A549 (cell line): ENCODE data around the gene TMEM54. TPM values are rescaled to one million over a fixed set of nuclear protein-coding genes. Genes with fewer than 3 reads are reported as not detected.

Experiments used
- ATAC-seq, 2 experiments: fragments of 200-7000 bp in 1 of 2; fragments of >200 bp in 1 of 2; cut with Nextera tagmentation in 1 of 2; cut with Tn5 transposase in 1 of 2; 3 replicates each; pipeline versions ENCODE4 v1.8.0 to v1.9.1; 2018 to 2020; ENCODE audit warnings: mild to moderate bottlenecking in 1 of 2, moderate library complexity in 1 of 2
- CTCF ChIA-PET: fragments of 300-600 bp; sonication (Branson Sonifier 250); formaldehyde crosslinking; extraction: SDS; loops from one replicate; lab custom pipeline; 2021; ENCODE audit warnings: antibody characterized with exemption, inconsistent platforms; lab: Yijun Ruan, JAX
- POLR2A ChIA-PET: fragments of 350-600 bp; formaldehyde crosslinking; extraction: SDS; loops from one replicate; lab custom pipeline; 2021; ENCODE audit warnings: antibody characterized with exemption, inconsistent platforms; lab: Yijun Ruan, JAX
- DNase-seq, 2 experiments: peaks; one replicate each; pipeline versions ENCODE4 v3.0.0 to v3.0.0-alpha.2; 2011 to 2016; ENCODE audit warnings: low read depth in 1 of 2, low spot score in 1 of 2
- FAIRE-seq: peaks from 2 replicates; lab custom pipeline; 2011; peaks lifted over from hg19 to GRCh38; lab: Jason Lieb, UNC
- H3K27ac ChIP-seq, 2 experiments: fragments of >200 bp; sonication (Bioruptor Twin); formaldehyde crosslinking; 3 replicates each; pipeline ENCODE4 v1.5.1; 2016 to 2017
- H3K4me1 ChIP-seq: fragments of >200 bp; sonication (Bioruptor Twin); formaldehyde crosslinking; 3 replicates; pipeline ENCODE4 v1.6.1; 2016
- H3K4me2 ChIP-seq: fragments of >200 bp; sonication (Bioruptor Twin); formaldehyde crosslinking; 3 replicates; pipeline ENCODE4 v1.6.1; 2016
- H3K4me3 ChIP-seq: fragments of >200 bp; sonication (Bioruptor Twin); formaldehyde crosslinking; 3 replicates; pipeline ENCODE4 v1.5.1; 2016
- H3K9me3 ChIP-seq: fragments of >200 bp; sonication (Bioruptor Twin); formaldehyde crosslinking; 3 replicates; pipeline ENCODE4 v1.6.1; 2016
- CBX2 ChIP-seq: fragments of 200-600 bp; sonication (generic); IDR thresholded peaks from 2 replicates; pipeline ENCODE4 v1.6.1; 2016; ENCODE audit warnings: low read depth, mild to moderate bottlenecking, borderline replicate concordance
- CHD2 ChIP-seq: fragments of 150-350 bp; IDR thresholded peaks from 2 replicates; pipeline ENCODE4 v1.6.1; 2014; ENCODE audit warnings: low read length; ENCODE audit not compliant: partially characterized antibody
- ESRRA ChIP-seq: fragments of 150-350 bp; IDR thresholded peaks from 2 replicates; pipeline ENCODE4 v1.6.1; 2014; ENCODE audit warnings: mild to moderate bottlenecking, low read length, borderline replicate concordance
- FOSB ChIP-seq: fragments of 250-450 bp; sonication (Bioruptor Pico); IDR thresholded peaks from 2 replicates; pipeline ENCODE4 v1.5.0; 2020; ENCODE audit warnings: mild to moderate bottlenecking, moderate library complexity
- FOXS1 ChIP-seq: fragments of 250-450 bp; sonication (Bioruptor Pico); IDR thresholded peaks from 2 replicates; pipeline ENCODE4 v1.5.0; 2020; ENCODE audit warnings: mild to moderate bottlenecking, moderate library complexity
- GATA3 ChIP-seq: IDR thresholded peaks from 2 replicates; pipeline ENCODE4 v1.6.1; 2012; ENCODE audit warnings: borderline replicate concordance
- HDAC2 ChIP-seq: fragments of 200-600 bp; sonication (generic); IDR thresholded peaks from 2 replicates; pipeline ENCODE4 v1.6.1; 2016
- HES2 ChIP-seq: fragments of >200 bp; sonication (Bioruptor Twin); formaldehyde crosslinking; IDR thresholded peaks from 2 replicates; pipeline ENCODE4 v1.6.1; 2016
- HOXA7 ChIP-seq: fragments of 250-450 bp; sonication (Bioruptor Pico); IDR thresholded peaks from 2 replicates; pipeline ENCODE4 v1.5.0; 2020; ENCODE audit warnings: mild to moderate bottlenecking, moderate library complexity
- HOXB13 ChIP-seq: fragments of 250-450 bp; sonication (Bioruptor Pico); IDR thresholded peaks from 2 replicates; pipeline ENCODE4 v1.5.0; 2020; ENCODE audit warnings: low read depth, mild to moderate bottlenecking, moderate library complexity
- JUN ChIP-seq, 2 experiments: fragments of >200 bp; sonication (Bioruptor Twin); formaldehyde crosslinking; IDR thresholded peaks; 2 replicates in 1 of 2; 3 replicates in 1 of 2; pipeline ENCODE4 v1.6.1; 2016 to 2017
- KDM5A ChIP-seq: fragments of 200-600 bp; sonication (generic); IDR thresholded peaks from 2 replicates; pipeline ENCODE4 v1.6.1; 2016; ENCODE audit warnings: antibody characterized with exemption, mild to moderate bottlenecking
- MAFK ChIP-seq: fragments of 450-650 bp; IDR thresholded peaks from 2 replicates; pipeline ENCODE4 v1.6.1; 2014; ENCODE audit not compliant: partially characterized antibody
- MYC ChIP-seq: IDR thresholded peaks from 2 replicates; pipeline ENCODE4 v1.6.1; 2012; ENCODE audit warnings: mild to moderate bottlenecking, inconsistent platforms, low read length, improper control_type of control experiment, borderline replicate concordance
- NPAS2 ChIP-seq: fragments of 250-450 bp; sonication (Bioruptor Pico); IDR thresholded peaks from 2 replicates; pipeline ENCODE4 v1.8.0; 2022; ENCODE audit warnings: mild to moderate bottlenecking, moderate library complexity, borderline replicate concordance
- RAD21 ChIP-seq, 2 experiments: fragments of >200 bp in 1 of 2; sonication (Bioruptor Twin) in 1 of 2; formaldehyde crosslinking in 1 of 2; IDR thresholded peaks in 1 of 2; conservative IDR thresholded peaks in 1 of 2; 2 replicates in 1 of 2; 3 replicates in 1 of 2; pipeline ENCODE4 v1.6.1; 2012 to 2018; ENCODE audit warnings: inconsistent platforms in 1 of 2
- SMC3 ChIP-seq: fragments of >200 bp; sonication (Bioruptor Twin); formaldehyde crosslinking; IDR thresholded peaks from 3 replicates; pipeline ENCODE4 v1.6.1; 2018; ENCODE audit warnings: inconsistent platforms
- TFCP2L1 ChIP-seq: fragments of 250-450 bp; sonication (Bioruptor Pico); IDR thresholded peaks from 2 replicates; pipeline ENCODE4 v1.5.0; 2021; ENCODE audit warnings: mild to moderate bottlenecking
- TP53 ChIP-seq: fragments of 250-450 bp; sonication (Bioruptor Pico); IDR thresholded peaks from 2 replicates; pipeline ENCODE4 v1.5.0; 2021; ENCODE audit warnings: mild to moderate bottlenecking, moderate library complexity
- ZSCAN20 ChIP-seq: fragments of 250-450 bp; sonication (Bioruptor Pico); IDR thresholded peaks from 2 replicates; pipeline ENCODE4 v1.8.0; 2022; ENCODE audit warnings: mild to moderate bottlenecking, moderate library complexity
- WGBS: methylation state at CpG from one replicate; pipeline ENCODE4 v1.1.6; 2017; ENCODE audit errors: missing lambda C conversion rate; 5-methylcytosine and 5-hydroxymethylcytosine counted together
- polyA plus RNA-seq, 4 experiments: library from polyadenylated mRNA; depleted of rRNA in 3 of 4; stranded (reverse); fragments of >200 nt; fragmentation: RNase III in 1 of 4; extraction: RNeasy Plus Mini Kit Qiagen cat#74134 plus additional on column Dnase treatment in 1 of 4; gene quantifications; 2 replicates in 3 of 4; 3 replicates in 1 of 4; pipeline ENCODE4 v1.2.3, GENCODE V29; 2011 to 2017
- TF ChIP-seq, protein P1 (sequence below): fragments of >200 bp; sonication (Bioruptor Twin); formaldehyde crosslinking; IDR thresholded peaks from 3 replicates; pipeline ENCODE4 v1.6.1; 2016
- TF ChIP-seq, protein P2 (sequence below): fragments of 450-650 bp; IDR thresholded peaks from 2 replicates; pipeline ENCODE4 v1.6.1; 2014; ENCODE audit warnings: antibody characterized with exemption

The TMEM54 gene
- polyA plus RNA-seq, 2 of the 4 experiments (the other 2 are of a cell fraction) = 22.1 to 29.7 TPM

DNA sequence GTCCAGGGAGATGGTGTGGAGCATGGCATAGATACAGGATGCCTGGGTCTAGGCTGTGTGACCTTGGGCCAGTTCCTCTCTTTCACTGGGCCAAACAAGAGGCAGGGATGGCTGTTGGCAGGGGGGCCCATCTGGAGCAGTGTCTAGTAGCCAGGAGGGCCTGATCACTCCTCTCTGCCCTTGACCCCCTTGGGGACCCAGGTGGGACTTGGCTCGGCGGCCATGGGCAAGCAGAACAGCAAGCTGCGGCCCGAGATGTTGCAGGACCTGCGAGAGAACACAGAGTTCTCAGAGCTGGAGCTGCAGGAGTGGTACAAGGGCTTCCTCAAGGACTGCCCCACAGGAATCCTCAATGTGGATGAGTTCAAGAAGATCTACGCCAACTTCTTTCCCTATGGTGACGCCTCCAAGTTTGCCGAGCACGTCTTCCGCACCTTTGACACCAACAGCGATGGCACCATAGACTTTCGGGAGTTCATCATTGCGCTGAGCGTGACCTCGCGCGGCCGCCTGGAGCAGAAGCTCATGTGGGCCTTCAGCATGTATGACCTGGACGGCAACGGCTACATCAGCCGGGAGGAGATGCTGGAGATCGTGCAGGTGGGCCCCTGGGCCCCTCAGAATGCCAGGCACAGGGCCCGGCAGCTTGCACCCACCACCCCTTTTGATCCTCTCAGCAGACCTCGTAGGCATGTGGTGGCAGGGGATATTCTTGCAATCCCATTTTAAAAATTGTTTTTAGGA, 12.3 kb downstream of the TMEM54 start:
- ATAC-seq (no peak), FAIRE-seq (no peak), DNase-seq (no peak)
- ChIA-PET POLR2A (no interaction called here), CTCF (interaction anchor here (1.3 to 5.3 kb wide), 4 partner anchors 10 to 197 kb away, joined by 3 to 30 read pairs (median 5); no protein-coding TSS in a partner anchor)
- Histone ChIP-seq H3K4me1 (peaks cover 6% of the 10 kb centered on the region; the same call in 1 of the 3 replicates), H3K9me3 (no peaks in the 10 kb centered on the region), H3K4me3 (no peak overlapping the region), H3K27ac (no peak overlapping the region), H3K4me2 (no peak overlapping the region)
- WGBS = 74% methylated on average over 15 of the region's 24 CpGs
- TF ChIP-seq, protein P1, sequence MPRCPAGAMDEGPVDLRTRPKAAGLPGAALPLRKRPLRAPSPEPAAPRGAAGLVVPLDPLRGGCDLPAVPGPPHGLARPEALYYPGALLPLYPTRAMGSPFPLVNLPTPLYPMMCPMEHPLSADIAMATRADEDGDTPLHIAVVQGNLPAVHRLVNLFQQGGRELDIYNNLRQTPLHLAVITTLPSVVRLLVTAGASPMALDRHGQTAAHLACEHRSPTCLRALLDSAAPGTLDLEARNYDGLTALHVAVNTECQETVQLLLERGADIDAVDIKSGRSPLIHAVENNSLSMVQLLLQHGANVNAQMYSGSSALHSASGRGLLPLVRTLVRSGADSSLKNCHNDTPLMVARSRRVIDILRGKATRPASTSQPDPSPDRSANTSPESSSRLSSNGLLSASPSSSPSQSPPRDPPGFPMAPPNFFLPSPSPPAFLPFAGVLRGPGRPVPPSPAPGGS = no peak
- TF ChIP-seq FOSB (CRISPR knock-in tag) (no peak), HDAC2 (no peak), MYC (no peak), MAFK (no peak), FOXS1 (CRISPR knock-in tag) (no peak), CBX2 (no peak), HOXB13 (CRISPR knock-in tag) (no peak), NPAS2 (CRISPR knock-in tag) (no peak), HES2 (no peak), KDM5A (no peak), TP53 (CRISPR knock-in tag) (no peak), HOXA7 (CRISPR knock-in tag) (no peak), RAD21 (conservative IDR thresholded peaks at IDR 0.05 in 1 of 2, IDR thresholded peaks at IDR 0.05 in 1 of 2) (no peak), ZSCAN20 (CRISPR knock-in tag) (no peak), SMC3 (no peak), GATA3 (no peak)
- TF ChIP-seq, protein P2, sequence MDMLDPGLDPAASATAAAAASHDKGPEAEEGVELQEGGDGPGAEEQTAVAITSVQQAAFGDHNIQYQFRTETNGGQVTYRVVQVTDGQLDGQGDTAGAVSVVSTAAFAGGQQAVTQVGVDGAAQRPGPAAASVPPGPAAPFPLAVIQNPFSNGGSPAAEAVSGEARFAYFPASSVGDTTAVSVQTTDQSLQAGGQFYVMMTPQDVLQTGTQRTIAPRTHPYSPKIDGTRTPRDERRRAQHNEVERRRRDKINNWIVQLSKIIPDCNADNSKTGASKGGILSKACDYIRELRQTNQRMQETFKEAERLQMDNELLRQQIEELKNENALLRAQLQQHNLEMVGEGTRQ = no peak

DNA sequence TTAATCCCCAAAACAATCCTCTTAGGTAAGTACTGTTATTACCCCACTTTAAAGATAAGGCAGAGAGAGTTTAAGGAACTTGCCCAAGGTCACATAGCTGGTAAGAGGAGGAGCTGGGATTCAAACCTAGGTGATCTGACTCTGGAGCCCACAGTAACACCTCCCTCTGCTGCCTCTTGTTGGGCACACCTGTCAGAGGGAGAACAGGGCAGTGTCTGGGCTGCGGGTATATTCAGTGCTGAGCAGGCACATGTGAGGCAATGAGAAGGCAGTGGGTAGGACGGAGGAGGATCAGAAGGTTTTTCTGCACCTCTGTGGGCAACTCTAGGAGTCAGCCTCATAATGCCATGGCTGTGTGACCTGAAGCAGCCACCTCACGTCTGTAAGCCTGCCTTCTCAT, 13.1 kb downstream of the TMEM54 start:
- Histone ChIP-seq H3K4me2 (no peak overlapping the region), H3K4me1 (peaks cover 4% of the 10 kb centered on the region; the same call in 1 of the 3 replicates), H3K9me3 (no peaks in the 10 kb centered on the region), H3K4me3 (no peak overlapping the region), H3K27ac (no peak overlapping the region)
- no peak for DNase-seq
- FAIRE-seq = no peak
- ATAC-seq = no peak
- WGBS = 34% methylated on average over 3 of the region's 3 CpGs
- ChIA-PET POLR2A (no interaction called here), CTCF (interaction anchor here (1.3 to 5.3 kb wide), 4 partner anchors 11 to 198 kb away, joined by 3 to 30 read pairs (median 8); no protein-coding TSS in a partner anchor)
- TF ChIP-seq TFCP2L1 (CRISPR knock-in tag) = no peak
- TF ChIP-seq ESRRA = no peak
- TF ChIP-seq FOXS1 (CRISPR knock-in tag) = no peak
- TF ChIP-seq JUN (IDR thresholded peaks at IDR 0.05) = no peak

DNA sequence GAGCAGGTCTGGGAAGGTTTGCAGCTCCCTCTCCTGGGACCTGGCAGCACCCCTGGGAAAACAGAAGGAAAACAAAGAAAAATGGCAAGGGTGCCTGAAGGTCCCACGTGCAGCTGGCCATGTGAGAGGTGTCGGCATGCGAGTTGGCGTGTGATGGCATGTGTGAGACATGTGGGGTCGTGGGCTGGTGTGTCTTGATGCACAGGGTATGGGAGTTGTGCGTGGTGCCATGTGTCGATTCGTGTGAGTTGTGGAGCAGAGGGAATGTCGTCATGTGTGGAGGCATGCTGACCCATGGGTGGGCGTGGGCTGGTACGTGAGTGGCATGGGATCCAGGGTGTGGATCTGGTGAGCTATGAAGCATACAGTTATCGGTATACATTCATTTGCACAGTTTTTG, 13.6 kb downstream of the TMEM54 start:
- 30% methylated on average over 12 of the region's 12 CpGs for WGBS
- no peak overlapping the region for H3K27ac ChIP-seq
- no peak for DNase-seq
- FAIRE-seq = no peak
- H3K9me3 ChIP-seq = no peaks in the 10 kb centered on the region
- ChIA-PET CTCF (interaction anchor here (1.3 to 5.3 kb wide), 4 partner anchors 11 to 198 kb away, joined by 3 to 30 read pairs (median 8); no protein-coding TSS in a partner anchor), POLR2A (no interaction called here)
- H3K4me3 ChIP-seq = no peak overlapping the region
- H3K4me2 ChIP-seq = no peak overlapping the region
- no peak for ATAC-seq
- TF ChIP-seq HES2 (no peak), CHD2 (no peak)
- TF ChIP-seq, all 56 proteins: peak for 0
- H3K4me1 ChIP-seq = peaks cover 4% of the 10 kb centered on the region; the same call in 1 of the 3 replicates
